Transverse colon (tissue), 4 donors: ENCODE measurements around the gene SLC26A4. TPM values are rescaled to one million over a fixed set of nuclear protein-coding genes. Genes with fewer than 3 reads are reported as not detected.

Experiments
- DNase-seq: peaks from one replicate; pipeline ENCODE4 v3.0.0-alpha.2; 2019
- H3K27ac ChIP-seq, 4 donors: fragments of 200-600 bp; sonication (generic); 2 replicates each; pipeline ENCODE4 v1.5.1; 2016 to 2018; ENCODE audit warnings: inconsistent platforms in 4 of 4
- H3K27me3 ChIP-seq: fragments of 200-600 bp; sonication (generic); 2 replicates; pipeline ENCODE4 v1.5.1; 2017; ENCODE audit warnings: inconsistent platforms
- H3K36me3 ChIP-seq, 4 donors: fragments of 200-600 bp; sonication (generic); 2 replicates each; pipeline ENCODE4 v1.5.1; 2017 to 2019; ENCODE audit warnings: inconsistent platforms in 4 of 4
- H3K4me1 ChIP-seq, 4 donors: fragments of 200-600 bp; sonication (generic); 2 replicates each; pipeline ENCODE4 v1.5.1; 2017 to 2020; ENCODE audit warnings: inconsistent platforms in 4 of 4
- H3K4me3 ChIP-seq, 4 donors: fragments of 200-600 bp; sonication (generic); 1 replicate in 1 of 4; 2 replicates in 3 of 4; pipeline versions ENCODE4 v1.5.1 to v1.6.1; 2017 to 2019; ENCODE audit warnings: inconsistent platforms in 4 of 4
- H3K9me3 ChIP-seq, 2 donors: fragments of 200-600 bp; sonication (generic); 2 replicates each; pipeline ENCODE4 v1.5.1; 2017 to 2019; ENCODE audit warnings: inconsistent platforms in 2 of 2
- EP300 ChIP-seq: sonication (generic); formaldehyde crosslinking; IDR thresholded peaks from one replicate; pipeline ENCODE4 v1.6.1; 2017; ENCODE audit warnings: antibody characterized with exemption, low read depth
- POLR2A ChIP-seq: fragments of 450-650 bp; IDR thresholded peaks from one replicate; pipeline ENCODE4 v1.6.1; 2016; ENCODE audit warnings: antibody characterized with exemption, mild to moderate bottlenecking, moderate library complexity
- POLR2AphosphoS5 ChIP-seq, 3 donors: sonication (generic); formaldehyde crosslinking; IDR thresholded peaks; one replicate each; pipeline ENCODE4 v1.6.1; 2016; ENCODE audit warnings: antibody characterized with exemption in 3 of 3
- WGBS, 2 donors: methylation state at CpG; one replicate each; pipeline ENCODE4 v1.1.5; 2018; ENCODE audit warnings: low coverage in 1 of 2; 5-methylcytosine and 5-hydroxymethylcytosine counted together
- in situ Hi-C, 4 donors: fragments of 200-750 bp; cut with MboI; loops; one replicate each; pipeline versions ENCODE4 v1.15.0 to v1.15.1; 2017; ENCODE audit warnings: low sequenced_read_pairs in 3 of 4, low pct_ligation_motif_present in 1 of 4, low pct_unique_long_range_greater_than_20kb in 1 of 4
- intact Hi-C: fragments of 100-400 bp; cut with DNase I; formaldehyde crosslinking; loops from one replicate; pipeline ENCODE4 v1.15.1; 2023; ENCODE audit warnings: low total_unique reads
- total RNA-seq, 4 donors: library from RNA; depleted of rRNA; stranded (reverse); fragments of >200 nt; gene quantifications; one replicate each; pipeline ENCODE4 v1.1.0, GENCODE V29; 2016
- TF ChIP-seq, protein P1 (sequence below), 5 experiments: fragments of 200-600 bp in 3 of 5; fragments of 450-650 bp in 2 of 5; sonication (generic) in 3 of 5; IDR thresholded peaks; 1 replicate in 2 of 5; 2 replicates in 3 of 5; pipeline ENCODE4 v1.5.1; 2016 to 2017; ENCODE audit warnings: antibody characterized with exemption in 5 of 5, inconsistent platforms in 3 of 5, mild to moderate bottlenecking in 2 of 5, moderate library complexity in 1 of 5

The SLC26A4 gene
- total RNA-seq, 4 donors from 2014 or later, result 0.16 to 0.41 TPM; not detected in 2

DNA sequence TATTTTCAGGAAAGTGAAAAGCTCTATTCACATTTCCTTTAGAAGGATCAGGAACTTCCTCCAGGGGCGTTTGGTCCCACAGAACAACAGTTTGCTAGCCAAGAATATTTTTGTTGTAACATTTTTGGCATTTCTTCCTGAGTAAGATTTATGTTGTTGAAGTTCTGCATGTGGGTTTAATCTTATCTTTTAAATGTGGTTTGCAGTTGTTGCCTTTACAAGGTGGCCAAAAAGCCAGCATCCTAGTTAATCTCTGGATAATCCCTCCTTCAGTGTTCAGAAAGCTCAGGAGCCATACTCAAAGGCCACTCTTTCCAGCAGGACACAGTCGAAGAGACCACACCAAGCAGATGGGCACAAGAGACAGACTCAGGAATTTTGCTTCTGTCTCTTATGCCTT lies 30.0 kb downstream of the SLC26A4 start:
- Histone ChIP-seq H3K36me3 (no peaks in the 10 kb centered on the region), H3K9me3 (no peaks in the 10 kb centered on the region), H3K27ac (no peak overlapping the region), H3K4me1 (no peaks in the 10 kb centered on the region), H3K4me3 (no peak overlapping the region), H3K27me3 (no peaks in the 10 kb centered on the region)
- DNase-seq, result no peak
- WGBS, 2 donors, result 20 to 41% methylated on average over 1 to 2 of the region's 2 CpGs
- intact Hi-C loops, result no loop called here
- TF ChIP-seq EP300 (no peak), POLR2A (no peak), POLR2AphosphoS5 (IDR thresholded peaks at IDR 0.05) (no peak)
- TF ChIP-seq, protein P1, sequence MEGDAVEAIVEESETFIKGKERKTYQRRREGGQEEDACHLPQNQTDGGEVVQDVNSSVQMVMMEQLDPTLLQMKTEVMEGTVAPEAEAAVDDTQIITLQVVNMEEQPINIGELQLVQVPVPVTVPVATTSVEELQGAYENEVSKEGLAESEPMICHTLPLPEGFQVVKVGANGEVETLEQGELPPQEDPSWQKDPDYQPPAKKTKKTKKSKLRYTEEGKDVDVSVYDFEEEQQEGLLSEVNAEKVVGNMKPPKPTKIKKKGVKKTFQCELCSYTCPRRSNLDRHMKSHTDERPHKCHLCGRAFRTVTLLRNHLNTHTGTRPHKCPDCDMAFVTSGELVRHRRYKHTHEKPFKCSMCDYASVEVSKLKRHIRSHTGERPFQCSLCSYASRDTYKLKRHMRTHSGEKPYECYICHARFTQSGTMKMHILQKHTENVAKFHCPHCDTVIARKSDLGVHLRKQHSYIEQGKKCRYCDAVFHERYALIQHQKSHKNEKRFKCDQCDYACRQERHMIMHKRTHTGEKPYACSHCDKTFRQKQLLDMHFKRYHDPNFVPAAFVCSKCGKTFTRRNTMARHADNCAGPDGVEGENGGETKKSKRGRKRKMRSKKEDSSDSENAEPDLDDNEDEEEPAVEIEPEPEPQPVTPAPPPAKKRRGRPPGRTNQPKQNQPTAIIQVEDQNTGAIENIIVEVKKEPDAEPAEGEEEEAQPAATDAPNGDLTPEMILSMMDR (IDR thresholded peaks at IDR 0.05), result no peak
- in situ Hi-C loops, result no loop called here

DNA sequence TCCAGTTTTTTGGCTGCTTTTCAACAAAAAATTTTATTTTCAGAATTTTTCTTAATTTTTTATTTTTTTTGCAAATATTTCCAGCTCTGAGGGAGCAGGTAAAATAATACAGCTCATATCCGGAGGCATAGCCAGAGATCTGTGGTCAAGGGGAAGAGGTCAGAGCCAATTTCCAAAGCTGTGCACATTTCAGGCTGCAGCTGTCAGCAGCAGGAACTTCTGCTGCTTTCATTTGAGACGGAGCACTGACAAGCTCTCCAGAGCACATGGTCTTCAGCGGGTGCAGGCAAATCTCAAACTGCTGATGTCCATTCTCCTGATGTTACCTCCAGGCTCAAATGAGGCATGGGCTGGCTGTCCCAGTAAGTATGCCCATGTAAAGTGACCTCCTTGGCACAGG lies 31.1 kb downstream of the SLC26A4 start:
- Histone ChIP-seq H3K4me1 (no peaks in the 10 kb centered on the region), H3K9me3 (no peaks in the 10 kb centered on the region), H3K27me3 (no peaks in the 10 kb centered on the region), H3K36me3 (no peaks in the 10 kb centered on the region), H3K27ac (no peak overlapping the region), H3K4me3 (no peak overlapping the region)
- WGBS, 2 donors, result 59 to 69% methylated on average over 1 to 3 of the region's 3 CpGs
- no peak for DNase-seq
- intact Hi-C loops, result no loop called here
- TF ChIP-seq POLR2AphosphoS5 (IDR thresholded peaks at IDR 0.05), result no peak
- no peak for TF ChIP-seq POLR2A
- no peak for TF ChIP-seq EP300
- TF ChIP-seq, protein P1 (IDR thresholded peaks at IDR 0.05), result no peak
- in situ Hi-C loops, result no loop called here

DNA sequence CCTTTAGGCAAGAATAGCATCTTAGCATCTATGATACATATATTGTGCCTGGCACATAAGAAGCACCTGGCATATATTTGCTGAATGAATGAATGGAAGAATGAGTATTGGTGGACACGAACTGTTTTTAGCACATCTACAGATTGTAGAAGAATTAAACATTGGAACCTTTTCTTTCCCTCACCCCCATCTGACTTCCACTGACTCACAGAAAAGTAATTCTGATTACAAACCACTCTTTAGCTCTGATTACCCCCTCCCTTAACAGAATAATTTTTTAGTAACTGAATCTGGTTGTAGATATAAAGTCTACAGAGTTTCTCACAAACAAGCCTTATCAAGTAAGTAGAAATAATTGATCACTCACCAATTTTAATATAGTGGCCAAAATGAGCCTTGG lies 31.9 kb downstream of the SLC26A4 start:
- intact Hi-C loops, result no loop called here
- Histone ChIP-seq H3K4me1 (no peaks in the 10 kb centered on the region), H3K4me3 (no peak overlapping the region), H3K27ac (no peak overlapping the region), H3K9me3 (no peaks in the 10 kb centered on the region), H3K27me3 (no peaks in the 10 kb centered on the region), H3K36me3 (no peaks in the 10 kb centered on the region)
- WGBS, 2 donors, result 78 to 91% methylated on average over 1 of the region's 1 CpG
- no peak for DNase-seq
- TF ChIP-seq POLR2A (no peak), EP300 (no peak), POLR2AphosphoS5 (IDR thresholded peaks at IDR 0.05) (no peak)
- TF ChIP-seq, protein P1 (IDR thresholded peaks at IDR 0.05), result no peak
- in situ Hi-C loops, result no loop called here

DNA sequence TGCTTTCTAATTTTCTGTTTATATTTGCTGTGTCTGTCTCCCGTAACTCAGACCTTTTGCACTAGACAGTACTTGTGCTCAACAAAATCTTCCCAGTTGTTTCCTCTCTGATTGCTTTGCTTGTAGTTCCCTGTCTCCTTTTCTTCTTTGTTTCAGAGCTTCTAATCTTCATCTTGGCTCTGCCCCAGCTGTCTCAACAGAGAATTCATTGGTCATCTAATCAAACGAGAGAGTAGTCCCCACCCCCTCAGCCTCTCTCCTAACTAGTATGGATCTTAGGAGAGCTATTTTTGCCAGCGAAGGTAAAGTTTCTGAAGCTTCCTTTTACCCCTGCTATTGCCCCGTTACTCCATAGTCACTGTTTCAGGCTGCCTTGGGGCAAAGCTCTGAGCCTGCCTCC lies 32.8 kb downstream of the SLC26A4 start:
- in situ Hi-C loops, result no loop called here
- no peak for DNase-seq
- no peaks in the 10 kb centered on the region for H3K9me3 ChIP-seq
- no peak for TF ChIP-seq EP300
- no peak for TF ChIP-seq POLR2AphosphoS5 (IDR thresholded peaks at IDR 0.05)
- TF ChIP-seq, protein P1 (IDR thresholded peaks at IDR 0.05), result no peak
- TF ChIP-seq POLR2A, result no peak
- H3K36me3 ChIP-seq, result no peaks in the 10 kb centered on the region
- no peak overlapping the region for H3K27ac ChIP-seq
- H3K4me3 ChIP-seq, result no peak overlapping the region
- no peaks in the 10 kb centered on the region for H3K4me1 ChIP-seq
- intact Hi-C loops, result no loop called here
- no peaks in the 10 kb centered on the region for H3K27me3 ChIP-seq
- 42 to 69% methylated on average over 3 to 4 of the region's 4 CpGs for WGBS, 2 donors
